Gastrocnemius medialis (tissue), 4 donors: ENCODE measurements around the gene FTCD.

Experiments
- POLR2A ChIP-seq, 2 donors: fragments of 450-650 bp; IDR thresholded peaks; one replicate each; pipeline ENCODE4 v1.6.1; 2017; ENCODE audit warnings: antibody characterized with exemption in 2 of 2, mild to moderate bottlenecking in 2 of 2, moderate library complexity in 2 of 2
- TF ChIP-seq, protein P1 (sequence below), 5 experiments: fragments of 450-650 bp in 3 of 5; fragments of 200-600 bp in 2 of 5; sonication (generic) in 2 of 5; IDR thresholded peaks in 4 of 5; conservative IDR thresholded peaks in 1 of 5; 1 replicate in 4 of 5; 2 replicates in 1 of 5; pipeline ENCODE4 v1.5.1; 2016 to 2019; ENCODE audit warnings: antibody characterized with exemption in 5 of 5, mild to moderate bottlenecking in 3 of 5, moderate library complexity in 3 of 5

GRCh38 chr21:46116776-46117585 lies 38.4 kb downstream of the FTCD start:
- TF ChIP-seq, protein P1, sequence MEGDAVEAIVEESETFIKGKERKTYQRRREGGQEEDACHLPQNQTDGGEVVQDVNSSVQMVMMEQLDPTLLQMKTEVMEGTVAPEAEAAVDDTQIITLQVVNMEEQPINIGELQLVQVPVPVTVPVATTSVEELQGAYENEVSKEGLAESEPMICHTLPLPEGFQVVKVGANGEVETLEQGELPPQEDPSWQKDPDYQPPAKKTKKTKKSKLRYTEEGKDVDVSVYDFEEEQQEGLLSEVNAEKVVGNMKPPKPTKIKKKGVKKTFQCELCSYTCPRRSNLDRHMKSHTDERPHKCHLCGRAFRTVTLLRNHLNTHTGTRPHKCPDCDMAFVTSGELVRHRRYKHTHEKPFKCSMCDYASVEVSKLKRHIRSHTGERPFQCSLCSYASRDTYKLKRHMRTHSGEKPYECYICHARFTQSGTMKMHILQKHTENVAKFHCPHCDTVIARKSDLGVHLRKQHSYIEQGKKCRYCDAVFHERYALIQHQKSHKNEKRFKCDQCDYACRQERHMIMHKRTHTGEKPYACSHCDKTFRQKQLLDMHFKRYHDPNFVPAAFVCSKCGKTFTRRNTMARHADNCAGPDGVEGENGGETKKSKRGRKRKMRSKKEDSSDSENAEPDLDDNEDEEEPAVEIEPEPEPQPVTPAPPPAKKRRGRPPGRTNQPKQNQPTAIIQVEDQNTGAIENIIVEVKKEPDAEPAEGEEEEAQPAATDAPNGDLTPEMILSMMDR (IDR thresholded peaks at IDR 0.05 in 4 of 5, conservative IDR thresholded peaks at IDR 0.05 in 1 of 5) = no peak
- no peak for TF ChIP-seq POLR2A (IDR thresholded peaks at IDR 0.05)
